ENCODE results near the gene SMAP2.
"Not testable (repeated sequence)": the region's sequence is repeated elsewhere in the genome, so short reads cannot be mapped to it uniquely, and the experiment has no call there.

Gene SMAP2

GRCh38 chr1:40373323-40374283 lies at the start of gene SMAP2:
TSS of gene SMAP2 (plus strand) at chr1:40373727. CDS start at chr1:40374121, 394 bp downstream.
- FAIRE-seq = no peak

GRCh38 chr1:40331403-40331802 lies 42.1 kb upstream of the SMAP2 start:
- not testable (repeated sequence) for FAIRE-seq

- peak; percentile 20 for FAIRE-seq
Observed at GRCh38 chr1:40332695-40333094, 40.8 kb upstream of the SMAP2 start.

- no peak for FAIRE-seq
Observed at GRCh38 chr1:40337443-40337842, 36.1 kb upstream of the SMAP2 start.

- FAIRE-seq = no peak
Observed at GRCh38 chr1:40338745-40339419, 34.6 kb upstream of the SMAP2 start.

GRCh38 chr1:40339420-40340323 lies 33.9 kb upstream of the SMAP2 start:
- FAIRE-seq = no peak

DNA sequence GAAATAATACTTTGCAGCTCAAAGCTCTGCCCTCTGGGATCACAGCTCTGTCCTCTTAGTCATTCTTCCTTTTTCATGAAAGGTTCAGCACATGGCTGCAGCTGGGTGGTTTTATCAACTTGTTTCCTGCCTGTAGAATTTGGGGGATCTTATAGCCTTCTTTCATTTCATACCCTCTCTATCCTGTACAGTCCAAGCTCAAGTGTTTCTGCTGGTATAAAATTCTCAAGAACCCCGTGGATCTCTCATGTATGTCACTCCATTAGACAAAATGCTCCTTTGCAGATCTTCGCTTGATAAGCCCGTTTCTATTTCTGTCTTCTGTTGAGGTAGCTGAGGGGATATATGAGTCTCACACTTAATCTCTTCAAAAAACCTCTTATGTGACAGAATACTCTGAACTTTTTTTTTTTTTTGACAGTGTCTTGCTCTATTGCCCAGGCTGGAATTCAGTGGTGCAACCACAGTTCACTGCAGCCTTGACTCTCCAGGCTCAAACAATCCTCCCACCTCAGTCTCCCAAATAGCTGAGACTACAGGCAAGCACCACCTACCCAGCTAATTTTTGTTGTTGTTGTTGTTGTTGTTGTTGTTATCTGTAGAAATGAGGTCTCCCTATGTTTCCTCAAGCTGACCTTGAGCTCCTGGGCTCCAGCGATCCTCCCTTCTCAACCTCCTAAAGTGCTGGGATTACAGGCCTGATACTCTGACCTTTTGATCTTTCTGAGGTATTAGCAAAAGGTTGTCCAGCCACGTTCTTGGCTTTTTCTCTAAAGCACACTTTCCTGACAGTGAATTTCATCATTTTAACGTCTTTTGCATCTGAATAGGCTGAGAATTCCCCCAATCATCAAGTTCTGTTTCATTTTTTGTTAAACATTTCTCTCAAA lies 31.8 kb upstream of the SMAP2 start:
- FAIRE-seq = no peak

- FAIRE-seq = not testable (repeated sequence)
Observed at GRCh38 chr1:40342381-40342717, 31.2 kb upstream of the SMAP2 start.

DNA sequence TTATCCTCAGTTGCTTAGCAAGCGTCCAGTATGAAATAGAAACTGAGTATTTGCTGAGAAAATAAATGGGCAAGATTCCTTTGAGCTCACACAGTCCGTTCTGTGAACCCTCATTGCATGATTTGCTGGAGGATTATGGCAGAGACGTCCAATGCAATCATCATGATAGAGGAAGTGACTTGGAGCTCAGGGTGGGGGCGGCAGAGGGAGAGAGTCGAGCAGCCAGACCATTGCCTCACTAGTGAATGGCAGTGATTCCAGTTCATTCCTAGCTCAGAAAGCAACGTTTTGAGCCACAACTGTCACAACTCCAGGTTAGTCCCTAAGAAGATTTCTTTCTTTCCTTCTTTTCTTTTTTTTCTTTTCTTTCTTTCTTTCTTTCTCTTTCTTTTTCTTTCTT lies 28.9 kb upstream of the SMAP2 start:
- FAIRE-seq = no peak

DNA sequence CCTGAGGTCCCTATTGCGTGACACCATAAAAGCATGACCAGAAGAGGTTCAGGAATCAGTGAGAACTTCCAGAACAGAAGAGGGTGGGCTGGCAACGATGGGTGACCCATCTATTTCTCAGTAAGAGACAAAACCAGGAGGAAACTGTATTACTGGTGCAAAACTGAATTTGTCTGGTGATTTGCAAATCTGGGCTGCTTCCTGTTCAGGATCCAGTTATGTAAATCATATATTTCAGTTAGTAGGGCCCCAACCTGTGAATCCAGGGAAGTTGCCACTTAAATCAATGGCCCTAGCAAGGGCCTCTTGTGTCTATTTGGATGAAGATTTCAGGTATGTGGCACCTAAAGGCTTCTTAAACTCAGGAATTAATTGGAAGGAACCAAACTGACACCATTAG lies 23.1 kb upstream of the SMAP2 start:
- no peak for FAIRE-seq

- no peak for FAIRE-seq
Observed at GRCh38 chr1:40351124-40351523, 22.4 kb upstream of the SMAP2 start.

- no peak for FAIRE-seq
Observed at GRCh38 chr1:40352126-40352525, 21.4 kb upstream of the SMAP2 start.

DNA sequence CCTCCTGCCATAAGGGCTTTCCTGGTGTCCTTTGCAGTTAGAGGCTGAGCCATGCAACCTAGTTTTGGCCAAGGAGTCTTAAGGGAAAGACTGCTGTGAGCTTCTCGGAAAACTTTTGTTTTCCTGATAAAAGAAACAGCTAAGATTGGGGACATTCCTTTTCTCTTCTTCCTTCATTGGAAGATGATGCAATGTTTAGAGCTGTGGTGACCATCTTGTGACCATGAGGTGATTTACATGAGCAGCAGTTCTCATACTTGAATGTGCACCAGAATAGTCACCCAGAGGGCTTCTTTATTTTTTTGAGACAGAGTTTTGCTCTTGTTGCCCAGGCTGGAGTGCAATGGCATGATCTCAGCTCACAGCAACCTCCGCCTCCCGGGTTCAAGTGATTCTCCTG lies 20.4 kb upstream of the SMAP2 start:
- FAIRE-seq = no peak

GRCh38 chr1:40357625-40358024 lies 15.9 kb upstream of the SMAP2 start:
- FAIRE-seq = no peak

DNA sequence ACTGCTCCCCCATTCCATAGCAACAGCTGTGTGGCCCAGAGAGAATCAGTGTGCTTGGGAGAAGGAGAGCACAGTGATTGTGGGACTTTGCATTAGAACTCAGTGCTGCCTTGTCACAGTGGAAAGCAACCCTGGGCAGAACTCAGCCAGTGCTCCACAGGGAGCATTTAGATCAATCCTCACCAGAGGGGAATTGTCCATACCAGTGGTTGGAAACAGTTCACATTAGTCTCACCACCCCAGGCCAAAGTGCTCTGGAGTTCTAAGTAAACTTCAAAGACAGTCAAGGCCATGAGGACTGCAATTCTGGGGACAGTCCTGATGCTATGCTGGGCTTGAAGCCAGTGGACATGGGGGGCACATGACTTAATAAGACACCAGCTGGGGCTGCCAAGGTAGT lies 12.9 kb upstream of the SMAP2 start:
- no peak for FAIRE-seq

GRCh38 chr1:40361201-40361600 lies 12.3 kb upstream of the SMAP2 start:
- no peak for FAIRE-seq

DNA sequence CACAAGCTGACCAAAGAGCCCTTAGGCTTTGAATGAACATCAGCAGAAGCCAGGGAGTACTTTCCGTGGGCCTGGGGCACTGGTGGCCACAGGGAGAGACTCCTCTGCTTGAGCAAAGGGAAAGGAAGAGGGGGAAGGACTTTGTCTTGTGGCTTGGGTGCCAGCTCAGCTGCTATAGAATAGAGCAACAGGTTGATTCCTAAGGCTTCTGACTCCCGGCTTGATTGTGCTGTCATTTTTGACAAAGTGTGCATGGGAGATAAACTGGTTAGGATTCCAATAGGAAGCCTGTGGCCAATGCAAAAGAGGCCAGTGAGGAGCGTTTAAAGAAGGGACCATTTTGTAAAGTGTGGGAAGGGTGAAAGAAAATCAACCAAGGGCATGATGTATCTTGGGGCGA lies 11.9 kb upstream of the SMAP2 start:
- FAIRE-seq = no peak

DNA sequence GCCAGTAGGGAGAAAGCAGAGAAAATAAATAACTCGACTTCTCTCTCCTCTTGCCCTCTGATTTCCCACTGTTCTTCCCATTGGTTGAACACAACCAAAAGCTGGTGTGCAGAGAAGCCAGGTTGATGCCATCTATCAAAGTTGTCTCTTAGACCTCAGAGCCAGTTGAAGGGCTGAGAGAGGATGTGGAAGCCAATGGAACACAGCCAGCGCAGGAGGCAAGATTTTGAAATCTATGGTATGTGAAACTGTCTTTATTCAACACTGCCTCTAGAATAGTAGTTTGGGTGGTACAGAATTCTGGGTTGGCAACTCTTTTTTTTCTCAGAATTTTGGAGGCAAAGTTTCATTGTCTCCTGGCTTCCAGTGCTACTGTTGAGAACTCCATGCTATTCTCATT lies 11.3 kb upstream of the SMAP2 start:
- FAIRE-seq = no peak

GRCh38 chr1:40362699-40363098 lies 10.8 kb upstream of the SMAP2 start:
- FAIRE-seq = no peak

- FAIRE-seq = no peak
Observed at GRCh38 chr1:40363721-40364120, 9.8 kb upstream of the SMAP2 start.

DNA sequence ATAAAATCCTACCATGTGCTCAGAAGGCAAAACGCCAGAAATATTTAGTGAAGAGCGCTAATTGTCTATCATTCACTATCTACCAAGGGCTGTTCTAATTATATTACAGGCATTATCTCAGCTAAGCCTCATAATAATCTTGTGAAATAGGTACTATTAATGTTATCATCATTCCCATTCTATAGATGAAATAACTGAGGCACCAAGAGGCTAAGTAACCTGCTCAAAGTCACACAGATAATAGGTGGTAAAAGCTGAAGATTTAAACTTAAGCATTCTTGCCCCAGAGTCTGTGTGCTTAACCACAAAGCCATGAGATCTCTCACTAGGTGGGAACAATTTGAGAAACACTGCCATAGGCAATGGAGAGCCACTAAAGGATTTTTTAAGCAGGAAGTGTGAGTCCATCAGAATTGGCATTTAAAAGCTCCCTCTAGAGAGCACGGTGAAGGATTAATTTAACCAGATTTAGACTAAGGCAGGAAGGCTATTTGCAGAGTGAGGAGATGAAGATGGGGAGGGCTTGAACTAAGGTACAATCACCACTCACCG lies 1.7 kb upstream of the SMAP2 start:
- no peak for FAIRE-seq

Measured in TTC549 (cell line).